ENCODE measurements around the gene TSPAN4.
A peak's percentile ranks its signal among the peaks of the same experiment; 100 is the strongest.

TSPAN4 gene

DNA sequence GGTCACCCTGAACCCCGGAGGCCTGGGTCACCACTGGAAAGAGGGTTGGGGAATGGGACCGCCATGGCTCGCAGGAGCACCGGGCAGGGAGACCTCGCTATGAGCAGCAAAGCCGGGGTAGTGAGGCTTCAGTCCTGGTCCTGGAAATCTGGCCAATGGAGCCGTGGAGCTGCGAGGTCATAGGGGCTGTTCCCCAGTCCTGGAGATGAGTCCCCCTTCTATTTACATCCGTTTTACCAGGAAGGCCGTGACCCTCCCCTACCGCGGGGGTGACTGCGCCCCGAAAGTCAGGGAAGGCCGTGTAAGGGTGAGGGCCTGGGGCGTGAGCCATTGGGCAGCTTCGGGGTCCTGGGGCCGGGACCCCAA lies 38.1 kb upstream of the TSPAN4 start:
- DNase-seq (ENCODE audit: low spot score): no peak

DNA sequence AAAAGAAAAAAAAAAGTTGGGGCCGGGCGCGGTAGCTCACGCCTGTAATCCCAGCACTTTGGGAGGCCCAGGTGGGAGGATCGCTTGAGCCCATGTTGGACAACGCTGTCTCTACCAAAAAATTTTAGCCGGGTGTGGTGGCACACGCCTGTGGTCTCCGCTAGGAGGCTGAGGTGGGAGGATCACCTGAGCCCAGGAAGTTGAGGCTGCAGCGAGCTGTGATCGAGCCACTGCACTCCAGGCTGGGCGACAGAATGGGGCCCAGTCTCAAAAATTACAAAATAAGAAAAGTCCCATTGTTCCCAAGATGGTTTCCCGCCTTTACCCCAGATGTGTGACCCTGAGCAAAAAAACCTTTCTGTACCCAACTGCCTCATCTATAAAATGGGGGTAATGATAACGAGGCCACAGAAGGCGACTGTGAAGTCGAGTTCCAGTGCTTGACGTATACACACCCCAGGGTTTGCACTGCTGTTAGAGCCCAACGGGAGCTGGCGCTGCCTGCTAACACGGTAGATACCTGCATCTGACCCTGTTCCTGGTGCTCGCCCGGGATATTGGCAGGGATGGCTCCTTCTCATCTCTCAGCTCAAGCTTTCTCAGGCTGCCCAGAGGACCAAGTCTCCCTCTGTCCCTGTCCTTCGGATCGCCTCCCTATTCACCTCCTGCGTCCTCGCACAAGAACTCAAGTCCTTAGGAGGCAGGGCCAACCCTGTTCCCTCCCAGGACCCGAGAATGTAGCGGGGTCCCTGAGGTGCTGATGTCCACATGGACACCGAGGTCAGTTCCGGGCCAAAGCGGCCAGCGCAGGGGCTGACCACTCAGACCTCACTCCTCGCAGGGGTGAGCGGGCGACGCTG lies 34.0 kb upstream of the TSPAN4 start:
- no peak for DNase-seq (ENCODE audit: low spot score)

DNA sequence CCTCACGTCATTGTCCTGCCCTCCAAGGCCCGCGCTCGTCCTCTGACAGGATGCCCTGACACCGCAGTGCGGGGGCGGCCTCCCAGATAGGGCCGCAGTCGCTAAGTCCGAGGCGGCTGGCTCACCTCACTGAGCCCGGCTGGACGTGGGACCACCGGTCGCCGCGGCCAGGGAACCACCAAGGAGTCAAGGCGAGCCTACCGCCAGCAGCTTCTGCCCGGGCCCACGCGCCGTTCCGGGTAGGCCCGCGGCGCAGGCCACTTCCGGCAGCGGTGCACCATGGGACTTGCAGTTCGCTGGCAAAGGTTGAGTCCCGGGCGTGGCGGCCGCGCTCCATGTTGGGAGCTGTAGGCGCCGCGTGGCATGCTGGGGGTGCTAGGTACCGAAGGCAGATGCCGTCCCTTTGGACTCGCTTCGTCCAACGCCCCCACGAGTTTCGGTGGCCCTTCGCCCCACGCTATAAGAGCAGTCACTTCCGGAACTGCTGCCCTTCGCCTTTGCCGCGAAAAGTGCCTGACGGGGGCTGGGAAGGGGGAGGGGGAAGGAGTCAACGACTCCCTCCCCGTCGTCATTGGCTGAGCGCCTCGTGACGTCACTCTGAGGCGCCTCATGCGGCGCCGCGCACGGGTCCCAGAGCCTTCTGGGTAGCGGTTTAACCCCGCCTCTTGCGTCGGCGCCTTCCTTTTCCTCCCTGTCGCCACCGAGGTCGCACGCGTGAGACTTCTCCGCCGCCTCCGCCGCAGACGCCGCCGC lies 33.2 kb upstream of the TSPAN4 start, which contains the start of gene RPLP2:
Gene RPLP2, plus strand, starts transcription at position 681 of the 753 bp plus-strand sequence. CDS start 268 bp downstream, outside the sequence.
- peak; percentile 98 for DNase-seq (ENCODE audit: low spot score)

DNA sequence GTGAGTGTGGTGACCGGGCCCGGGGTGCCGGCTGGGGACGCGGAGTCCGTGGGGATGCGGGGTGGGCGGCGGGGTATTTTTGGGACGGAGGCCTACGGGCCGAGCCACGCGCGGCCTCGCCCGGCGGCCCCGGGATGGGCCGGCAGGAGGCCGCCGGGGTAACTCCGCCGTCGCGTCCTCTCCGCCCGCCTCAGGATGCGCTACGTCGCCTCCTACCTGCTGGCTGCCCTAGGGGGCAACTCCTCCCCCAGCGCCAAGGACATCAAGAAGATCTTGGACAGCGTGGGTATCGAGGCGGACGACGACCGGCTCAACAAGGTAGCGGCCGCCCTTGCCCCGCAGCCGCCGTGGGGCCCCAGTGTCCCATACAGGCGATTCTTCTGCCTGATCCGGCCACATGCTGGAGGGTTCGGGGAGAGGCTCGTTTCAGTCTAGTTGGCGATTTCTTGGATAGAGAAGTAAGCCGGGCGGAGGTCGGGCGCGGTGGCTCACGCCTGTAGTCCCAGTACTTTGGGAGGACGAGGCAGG lies 32.5 kb upstream of the TSPAN4 start:
- no peak for DNase-seq (ENCODE audit: low spot score)

DNA sequence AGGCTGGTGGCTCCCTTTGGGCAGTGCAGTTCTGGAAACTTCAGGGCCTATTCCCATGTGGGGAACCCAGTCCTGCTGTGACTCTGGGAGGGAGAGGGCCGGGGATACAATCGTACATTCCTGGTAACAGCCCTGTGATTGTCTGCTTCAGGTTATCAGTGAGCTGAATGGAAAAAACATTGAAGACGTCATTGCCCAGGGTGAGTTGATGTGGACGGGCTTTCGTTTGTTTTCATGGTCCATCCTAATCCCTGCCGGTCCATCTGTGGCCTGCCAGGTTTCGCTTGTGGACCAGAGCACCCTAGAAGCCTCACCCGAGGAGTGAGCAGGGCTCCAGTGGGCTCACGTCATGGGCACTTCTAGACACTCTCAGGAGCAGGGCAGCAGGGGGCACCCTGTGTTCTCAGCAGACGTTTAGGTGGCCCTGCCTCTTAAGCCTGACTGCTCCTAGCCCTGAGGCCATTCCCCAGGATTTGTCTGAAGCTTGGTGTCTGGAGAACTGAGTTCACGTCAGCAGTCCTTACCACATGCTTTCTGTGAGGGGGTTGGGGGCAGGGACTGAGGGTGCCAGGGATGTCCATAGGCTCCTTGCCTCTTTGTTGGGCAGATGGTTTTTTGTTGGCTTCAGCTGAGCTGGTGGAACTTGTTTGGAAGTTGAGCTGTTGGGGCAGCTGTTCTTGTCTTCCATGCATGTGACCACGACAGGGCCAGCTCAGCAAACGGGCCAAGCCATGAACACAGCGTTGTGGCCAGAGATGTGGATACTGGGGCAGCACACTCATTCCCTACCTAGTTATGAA lies 31.0 kb upstream of the TSPAN4 start:
- no peak for DNase-seq (ENCODE audit: low spot score)

DNA sequence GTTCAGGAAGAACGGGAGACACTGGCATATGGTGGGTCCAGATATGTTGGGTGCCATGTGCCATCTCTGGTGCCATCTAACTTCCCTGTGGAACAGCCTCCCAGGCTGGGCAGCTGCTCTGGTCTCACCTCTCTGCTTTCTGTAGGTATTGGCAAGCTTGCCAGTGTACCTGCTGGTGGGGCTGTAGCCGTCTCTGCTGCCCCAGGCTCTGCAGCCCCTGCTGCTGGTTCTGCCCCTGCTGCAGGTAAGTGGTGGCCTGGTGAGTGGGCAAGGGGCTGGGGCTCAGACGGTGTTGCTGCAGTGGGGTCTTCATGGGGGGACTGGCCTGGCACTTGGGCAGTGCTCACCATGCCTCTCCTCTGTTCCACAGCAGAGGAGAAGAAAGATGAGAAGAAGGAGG lies 30.3 kb upstream of the TSPAN4 start:
- DNase-seq (ENCODE audit: low spot score): no peak

DNA sequence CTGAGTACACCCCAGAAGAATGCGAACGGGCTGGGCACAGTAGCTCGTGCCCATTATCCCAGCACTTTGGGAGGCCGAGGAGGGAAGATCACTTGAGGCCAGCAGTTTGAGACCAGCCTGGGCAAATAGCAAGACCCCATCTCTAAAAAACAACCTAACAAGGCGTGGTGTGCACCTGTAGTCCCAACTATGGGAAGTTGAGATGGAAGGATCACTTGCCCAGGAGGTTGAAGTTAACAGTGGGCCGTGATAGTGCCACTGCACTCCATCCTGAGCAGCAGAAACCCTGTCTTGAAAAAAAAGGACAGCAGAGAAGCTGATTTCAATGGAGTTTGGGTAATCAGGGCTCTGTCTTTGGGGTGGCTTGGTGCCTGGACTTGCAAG lies 29.6 kb upstream of the TSPAN4 start:
- no peak for DNase-seq (ENCODE audit: low spot score)

DNA sequence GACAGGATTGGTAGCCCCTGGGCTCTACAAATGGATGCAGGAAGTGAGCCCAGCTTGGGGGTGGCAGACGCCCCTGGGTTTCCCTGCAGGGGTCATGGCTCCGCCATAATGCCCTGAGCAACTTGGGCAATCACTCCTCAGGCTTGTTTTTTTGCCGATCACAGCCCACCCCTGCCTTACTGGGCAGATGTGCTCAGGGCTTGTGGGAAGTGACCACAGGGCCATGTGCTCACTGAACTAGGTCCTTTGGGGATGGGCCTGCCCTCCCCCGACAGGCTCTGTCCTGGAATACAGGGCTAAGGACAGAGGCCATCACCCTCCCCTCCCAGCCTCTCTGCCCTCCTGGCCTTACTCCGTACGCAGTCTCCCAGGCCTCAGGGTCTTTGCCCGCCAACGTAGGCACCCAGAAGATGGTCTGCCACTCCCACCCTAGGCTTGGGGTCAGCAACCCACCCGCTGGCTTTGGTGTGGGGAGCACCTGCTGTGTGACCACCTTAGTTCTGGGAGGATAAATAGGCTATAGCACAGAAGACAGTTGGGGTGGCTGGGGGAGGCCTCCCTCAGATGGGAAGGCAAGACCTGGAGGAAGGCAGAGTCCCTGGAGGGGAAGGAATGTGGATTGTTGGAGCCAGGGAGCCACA lies 29.1 kb upstream of the TSPAN4 start:
- DNase-seq (ENCODE audit: low spot score): no peak

DNA sequence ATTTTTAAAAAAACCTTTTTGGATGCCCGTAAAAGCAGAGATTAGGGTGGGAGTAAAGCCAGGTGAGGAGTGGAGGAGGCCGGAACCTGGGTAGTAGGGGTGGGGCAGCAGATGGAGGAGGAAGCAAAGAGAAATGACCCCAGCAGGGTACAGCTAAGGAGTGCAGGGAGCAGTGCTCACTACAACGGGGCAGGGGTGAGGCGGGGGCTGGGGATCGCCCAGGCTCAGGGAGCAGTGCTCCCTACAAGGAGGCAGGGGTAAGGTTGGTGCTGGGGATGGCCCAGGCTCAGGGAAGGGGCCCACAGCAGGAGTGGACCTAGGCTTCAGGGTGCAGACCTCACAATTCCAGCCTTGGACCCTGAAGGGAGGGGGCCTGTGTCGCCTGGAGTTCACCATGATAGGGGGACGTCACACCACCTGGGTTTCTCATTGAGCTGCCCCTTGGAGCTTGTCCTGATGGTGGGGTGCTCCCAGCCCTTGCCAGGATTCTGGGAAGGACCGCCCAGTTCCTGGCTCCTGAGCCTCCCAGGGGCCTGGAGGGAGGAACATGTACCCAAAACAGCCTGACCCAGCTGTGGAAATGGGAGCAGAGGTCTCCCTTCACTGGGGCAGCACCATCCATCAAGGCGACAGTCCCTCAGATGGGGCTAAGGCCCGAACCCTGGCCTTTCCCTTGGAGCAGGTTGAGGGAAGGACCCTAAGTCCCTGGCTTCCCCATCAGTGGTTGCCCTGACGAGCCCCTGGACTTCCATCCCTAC lies 26.8 kb upstream of the TSPAN4 start:
- no peak for DNase-seq (ENCODE audit: low spot score)

DNA sequence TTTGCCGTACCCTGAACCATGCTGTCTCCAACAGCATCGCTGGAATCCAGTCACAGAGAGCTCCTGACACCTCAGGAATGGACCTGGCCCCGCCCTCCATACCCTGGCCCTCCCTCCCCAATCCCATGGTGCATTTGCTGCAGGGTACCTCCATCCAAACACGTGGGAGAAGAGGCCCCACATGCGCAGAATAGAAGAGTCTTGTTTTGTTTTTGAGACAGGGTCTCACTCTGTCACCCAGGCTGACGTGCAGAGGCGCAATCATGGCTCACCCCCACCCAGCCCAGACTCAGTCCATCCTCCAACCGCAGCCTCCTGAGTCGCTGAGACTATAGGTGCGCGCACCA lies 26.2 kb upstream of the TSPAN4 start:
- DNase-seq (ENCODE audit: low spot score): no peak

DNA sequence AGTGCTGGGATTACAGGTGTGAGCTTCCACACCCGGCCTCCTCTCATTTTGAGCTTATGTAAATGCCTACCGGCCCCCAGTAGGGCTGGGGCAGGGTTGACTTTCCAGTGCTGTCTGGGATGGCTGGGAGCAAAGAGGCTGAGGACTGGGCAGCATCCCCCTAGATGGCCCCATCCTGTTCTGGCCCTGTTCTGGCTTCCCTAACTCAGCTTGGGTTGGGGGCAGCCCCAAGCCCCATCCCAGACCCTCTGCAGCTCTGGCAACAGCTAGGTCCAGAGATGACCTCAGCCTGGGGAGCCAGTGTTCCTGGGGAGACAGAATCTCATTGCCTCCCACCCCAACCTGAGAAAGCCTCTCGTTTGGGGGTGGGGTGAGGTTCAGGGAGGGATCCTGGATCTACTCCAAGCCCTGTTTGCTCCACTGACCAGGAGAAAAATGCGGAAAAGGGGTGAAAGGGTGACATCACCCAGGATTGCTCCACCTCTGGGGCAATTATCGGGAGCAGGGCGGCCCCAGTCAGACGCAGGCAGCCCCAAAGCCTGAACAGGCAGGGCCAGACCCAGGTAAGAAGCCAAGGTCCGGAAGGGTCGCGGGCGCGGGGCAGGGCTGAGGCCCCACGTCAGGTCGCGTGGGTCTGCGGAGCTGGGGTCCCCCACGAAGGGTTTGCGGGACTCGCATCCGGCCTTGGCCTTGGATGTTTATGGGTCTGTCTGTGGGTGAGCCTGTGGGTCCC lies 24.1 kb upstream of the TSPAN4 start, which contains the start of gene PNPLA2:
Gene PNPLA2, plus strand, starts transcription at position 519 of the 733 bp plus-strand sequence. CDS start 805 bp downstream, outside the sequence.
- DNase-seq (ENCODE audit: low spot score): peak; percentile 67

DNA sequence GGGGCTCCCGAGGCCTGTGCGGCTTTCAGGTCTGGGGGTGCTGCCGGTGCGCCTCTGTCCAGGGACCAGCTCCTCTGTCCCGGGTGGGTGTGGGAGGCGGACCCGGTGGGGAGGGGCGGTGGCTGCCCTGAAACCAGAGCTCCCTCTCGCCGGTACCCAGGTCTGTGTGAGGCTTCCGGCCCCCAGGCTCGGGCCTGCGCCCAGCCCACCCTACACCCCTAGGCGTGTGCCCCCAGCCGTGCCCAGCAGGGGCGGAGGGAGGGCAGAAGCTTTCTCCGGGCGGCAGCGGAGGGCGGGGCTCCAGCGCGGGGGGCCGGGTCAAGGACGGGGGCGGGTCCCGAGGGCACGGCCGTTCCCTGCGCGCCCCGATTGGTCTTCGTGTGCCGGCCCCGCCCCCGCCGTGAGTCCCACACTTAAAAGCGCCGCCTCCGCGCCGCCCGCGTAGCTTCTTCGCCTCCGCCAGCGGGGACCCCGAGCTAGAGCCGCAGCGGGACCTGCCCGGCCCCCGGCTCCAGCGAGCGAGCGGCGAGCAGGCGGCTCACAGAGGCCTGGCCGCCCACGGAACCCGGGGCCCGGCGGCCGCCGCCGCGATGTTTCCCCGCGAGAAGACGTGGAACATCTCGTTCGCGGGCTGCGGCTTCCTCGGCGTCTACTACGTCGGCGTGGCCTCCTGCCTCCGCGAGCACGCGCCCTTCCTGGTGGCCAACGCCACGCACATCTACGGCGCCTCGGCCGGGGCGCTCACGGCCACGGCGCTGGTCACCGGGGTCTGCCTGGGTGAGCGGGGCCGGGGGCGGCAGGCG lies 23.3 kb upstream of the TSPAN4 start:
- peak; percentile 89 for DNase-seq (ENCODE audit: low spot score)

DNA sequence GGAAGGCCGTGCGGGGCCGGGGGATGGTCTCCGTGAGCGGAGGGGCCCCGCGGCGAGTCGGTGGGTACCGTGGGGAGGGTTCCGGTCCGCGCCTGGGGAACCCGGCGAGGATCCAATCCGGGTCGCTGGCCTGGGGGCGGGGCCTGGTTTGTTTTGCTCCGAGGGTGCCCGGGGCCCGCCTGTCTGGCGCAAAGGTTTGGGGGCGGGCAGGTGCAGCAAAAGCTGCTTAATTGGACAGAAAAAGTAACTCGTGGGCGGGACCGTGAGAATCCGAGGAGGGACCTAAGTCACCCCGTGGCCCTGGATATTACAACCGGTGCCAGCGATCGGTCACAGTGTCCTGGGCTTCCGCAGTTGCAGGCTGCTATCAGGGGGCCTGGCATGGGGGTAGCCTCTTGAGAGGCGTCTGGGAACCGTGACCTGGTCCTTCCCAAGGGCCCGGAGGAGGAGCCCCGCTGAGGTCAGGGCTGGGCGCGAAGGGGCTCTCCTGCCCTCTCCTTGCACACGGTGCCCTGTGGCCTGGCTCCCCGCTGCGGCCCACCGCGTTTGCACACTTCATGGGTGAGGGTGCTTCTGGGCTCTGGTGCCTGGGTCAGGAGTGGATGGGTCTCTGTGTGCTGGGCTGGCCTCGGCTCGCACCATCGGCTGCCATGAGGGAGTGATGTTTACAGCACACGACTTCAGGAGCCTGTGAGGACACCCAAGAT lies 22.6 kb upstream of the TSPAN4 start:
- DNase-seq (ENCODE audit: low spot score): peak; percentile 73

DNA sequence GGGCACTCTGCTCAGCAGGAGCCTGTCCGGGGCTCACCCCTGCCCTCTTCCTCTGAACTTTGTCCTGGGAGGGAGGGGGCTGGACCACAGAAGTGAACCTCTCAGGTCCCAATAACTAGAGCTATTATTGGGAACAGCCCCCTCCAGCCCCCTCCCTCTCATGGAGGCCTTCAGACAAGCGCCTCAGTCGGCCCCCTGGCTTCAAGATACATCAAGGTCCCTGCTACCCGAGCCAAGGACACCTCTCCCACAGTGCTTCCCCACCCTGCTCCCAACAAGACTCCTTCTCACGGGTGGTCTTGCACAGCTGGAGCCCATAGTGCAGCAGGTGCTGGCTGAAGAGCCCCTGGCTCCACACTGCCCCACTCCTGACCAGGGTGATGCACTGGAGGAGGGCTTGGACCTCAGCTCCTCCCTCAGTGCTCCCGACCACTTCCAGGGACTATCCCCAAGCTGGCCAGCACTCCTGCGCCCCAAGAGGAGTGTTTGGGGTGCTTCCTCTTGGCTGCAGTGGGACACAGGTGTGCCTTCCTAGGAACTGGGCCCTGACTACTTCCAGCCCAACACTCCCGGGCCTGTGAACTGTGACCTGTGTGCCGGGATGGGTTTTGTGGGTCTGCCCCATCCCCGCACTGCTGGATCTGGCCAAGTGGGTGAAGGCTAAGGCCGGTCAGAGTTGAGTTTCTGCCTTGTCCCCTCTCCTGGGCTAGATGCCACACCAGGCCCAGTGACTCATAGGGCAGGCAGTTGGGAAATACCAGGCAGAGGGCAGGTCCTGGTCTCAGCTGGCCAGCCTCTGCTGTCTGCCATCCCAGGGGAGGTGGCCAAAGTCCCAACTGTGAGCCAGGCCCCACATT lies 21.8 kb upstream of the TSPAN4 start:
- DNase-seq (ENCODE audit: low spot score): peak; percentile 89

DNA sequence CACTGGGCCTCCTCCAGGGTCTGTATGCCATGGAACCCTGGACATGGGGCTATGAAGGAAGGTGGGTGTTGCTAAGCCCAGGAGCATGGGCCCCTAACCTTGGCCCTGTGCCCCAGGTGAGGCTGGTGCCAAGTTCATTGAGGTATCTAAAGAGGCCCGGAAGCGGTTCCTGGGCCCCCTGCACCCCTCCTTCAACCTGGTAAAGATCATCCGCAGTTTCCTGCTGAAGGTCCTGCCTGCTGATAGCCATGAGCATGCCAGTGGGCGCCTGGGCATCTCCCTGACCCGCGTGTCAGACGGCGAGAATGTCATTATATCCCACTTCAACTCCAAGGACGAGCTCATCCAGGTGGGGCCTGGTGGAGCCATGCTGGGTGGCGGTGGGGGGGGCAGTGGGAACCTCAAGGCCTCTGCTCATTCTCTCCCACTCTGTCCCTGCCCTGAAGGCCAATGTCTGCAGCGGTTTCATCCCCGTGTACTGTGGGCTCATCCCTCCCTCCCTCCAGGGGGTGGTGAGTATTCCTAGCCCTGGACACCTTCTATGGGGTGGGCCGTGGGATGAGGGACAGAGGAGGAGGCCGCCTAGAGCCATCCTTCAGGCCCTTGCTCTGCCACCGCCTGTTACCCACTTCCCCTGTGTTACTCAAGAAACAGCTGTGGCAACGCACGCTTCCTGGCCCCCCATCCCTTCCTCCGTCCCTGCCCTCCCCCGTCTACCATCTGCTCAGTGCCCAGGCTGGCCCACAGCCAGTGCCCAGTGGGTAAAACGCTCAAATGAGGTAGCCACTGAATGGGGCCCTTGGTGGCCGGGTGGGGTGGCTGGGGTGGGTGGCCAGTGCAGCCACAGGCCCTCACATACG lies 20.9 kb upstream of the TSPAN4 start:
- no peak for DNase-seq (ENCODE audit: low spot score)

DNA sequence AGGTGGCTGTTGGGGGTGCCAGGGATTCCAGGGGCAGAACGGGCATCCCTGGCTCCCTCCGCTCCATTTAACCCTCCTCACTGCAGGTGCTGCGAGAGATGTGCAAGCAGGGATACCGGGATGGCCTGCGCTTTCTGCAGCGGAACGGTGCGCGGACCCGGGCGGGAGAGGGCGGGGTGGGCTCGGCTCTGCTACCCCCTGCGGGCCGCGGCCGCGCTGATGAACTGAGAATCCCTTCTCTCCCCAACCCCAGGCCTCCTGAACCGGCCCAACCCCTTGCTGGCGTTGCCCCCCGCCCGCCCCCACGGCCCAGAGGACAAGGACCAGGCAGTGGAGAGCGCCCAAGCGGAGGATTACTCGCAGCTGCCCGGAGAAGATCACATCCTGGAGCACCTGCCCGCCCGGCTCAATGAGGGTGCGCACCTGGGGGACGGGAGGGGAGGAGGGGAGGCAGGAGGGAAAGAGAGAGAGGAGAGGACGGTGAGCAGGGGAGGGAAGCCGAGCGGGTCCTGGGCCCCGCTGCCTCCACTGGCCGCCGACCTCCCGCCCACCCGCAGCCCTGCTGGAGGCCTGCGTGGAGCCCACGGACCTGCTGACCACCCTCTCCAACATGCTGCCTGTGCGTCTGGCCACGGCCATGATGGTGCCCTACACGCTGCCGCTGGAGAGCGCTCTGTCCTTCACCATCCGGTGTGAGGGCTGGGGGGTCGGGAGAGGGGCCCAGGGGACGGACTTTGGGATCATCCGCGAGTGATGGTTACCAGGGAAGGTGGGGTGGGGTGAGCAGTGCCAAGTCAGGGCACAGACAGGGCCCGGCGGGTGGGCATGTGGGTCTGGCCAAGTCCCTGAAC lies 19.0 kb upstream of the TSPAN4 start:
- DNase-seq (ENCODE audit: low spot score): no peak
